MM.1S (cell line): ENCODE data around the gene ARHGAP28.

ENCODE experiments used
- CTCF ChIP-seq: fragments of 300-600 bp; sonication (generic); IDR thresholded peaks from 2 replicates; pipeline ENCODE4 v1.5.1; 2016; ENCODE audit warnings: antibody characterized with exemption, low read length, mixed read lengths
- EZH2 ChIP-seq: fragments of 300-600 bp; sonication (generic); optimal IDR thresholded peaks from 2 replicates; pipeline ENCODE3; 2017; ENCODE audit warnings: low read depth, mild to moderate bottlenecking, antibody characterized with exemption, low read length, mixed read lengths

GRCh38 chr18:6941996-6942395 is 212.5 kb downstream of the ARHGAP28 start:
- TF ChIP-seq CTCF (no peak), EZH2 (no peak)
